ENCODE measurements around the gene ARFGAP1.

Gene ARFGAP1

DNA sequence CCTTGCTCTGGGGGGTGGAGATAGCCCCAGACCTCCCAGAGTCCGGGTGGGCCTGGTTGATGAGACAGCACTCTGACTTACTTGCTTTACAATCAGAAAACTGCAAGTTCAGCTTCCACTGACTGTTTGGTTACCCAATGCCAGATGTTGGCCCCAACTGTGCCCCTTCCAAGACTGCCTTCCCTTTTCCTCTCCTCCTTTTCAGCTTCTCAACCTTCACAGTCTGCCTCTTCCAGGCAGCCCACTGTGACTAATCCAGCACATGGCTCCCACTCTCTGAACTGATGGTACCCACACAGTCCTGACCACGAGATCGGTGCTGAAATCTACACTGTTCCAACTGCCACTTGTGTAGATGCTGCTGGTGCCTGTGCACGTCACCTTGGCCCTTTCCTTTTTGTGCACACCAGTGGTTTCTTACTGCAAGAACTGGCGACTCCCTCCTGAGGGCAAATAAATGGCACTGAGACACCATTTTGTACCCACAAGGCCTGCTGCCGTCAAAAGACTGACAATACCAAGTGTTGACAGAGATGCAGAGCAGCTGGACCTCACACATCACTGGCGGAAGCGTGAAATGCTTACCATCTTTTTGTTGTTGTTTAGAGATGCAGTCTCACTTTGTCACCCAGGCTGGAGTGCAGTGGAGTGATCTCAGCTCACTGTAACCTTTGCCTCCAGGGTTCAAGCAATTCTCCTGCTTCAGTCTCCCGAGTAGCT lies 1.8 kb upstream of the ARFGAP1 start:
- TF ChIP-seq, protein P1, sequence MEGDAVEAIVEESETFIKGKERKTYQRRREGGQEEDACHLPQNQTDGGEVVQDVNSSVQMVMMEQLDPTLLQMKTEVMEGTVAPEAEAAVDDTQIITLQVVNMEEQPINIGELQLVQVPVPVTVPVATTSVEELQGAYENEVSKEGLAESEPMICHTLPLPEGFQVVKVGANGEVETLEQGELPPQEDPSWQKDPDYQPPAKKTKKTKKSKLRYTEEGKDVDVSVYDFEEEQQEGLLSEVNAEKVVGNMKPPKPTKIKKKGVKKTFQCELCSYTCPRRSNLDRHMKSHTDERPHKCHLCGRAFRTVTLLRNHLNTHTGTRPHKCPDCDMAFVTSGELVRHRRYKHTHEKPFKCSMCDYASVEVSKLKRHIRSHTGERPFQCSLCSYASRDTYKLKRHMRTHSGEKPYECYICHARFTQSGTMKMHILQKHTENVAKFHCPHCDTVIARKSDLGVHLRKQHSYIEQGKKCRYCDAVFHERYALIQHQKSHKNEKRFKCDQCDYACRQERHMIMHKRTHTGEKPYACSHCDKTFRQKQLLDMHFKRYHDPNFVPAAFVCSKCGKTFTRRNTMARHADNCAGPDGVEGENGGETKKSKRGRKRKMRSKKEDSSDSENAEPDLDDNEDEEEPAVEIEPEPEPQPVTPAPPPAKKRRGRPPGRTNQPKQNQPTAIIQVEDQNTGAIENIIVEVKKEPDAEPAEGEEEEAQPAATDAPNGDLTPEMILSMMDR (IDR thresholded peaks at IDR 0.05; ENCODE audit: low read length, missing control alignments), result no peak
- H3K4me3 ChIP-seq (replicated peaks; ENCODE audit: low read depth, low read length), result no peak overlapping the region
- DNase-seq (ENCODE audit: low read depth), result no peak

DNA sequence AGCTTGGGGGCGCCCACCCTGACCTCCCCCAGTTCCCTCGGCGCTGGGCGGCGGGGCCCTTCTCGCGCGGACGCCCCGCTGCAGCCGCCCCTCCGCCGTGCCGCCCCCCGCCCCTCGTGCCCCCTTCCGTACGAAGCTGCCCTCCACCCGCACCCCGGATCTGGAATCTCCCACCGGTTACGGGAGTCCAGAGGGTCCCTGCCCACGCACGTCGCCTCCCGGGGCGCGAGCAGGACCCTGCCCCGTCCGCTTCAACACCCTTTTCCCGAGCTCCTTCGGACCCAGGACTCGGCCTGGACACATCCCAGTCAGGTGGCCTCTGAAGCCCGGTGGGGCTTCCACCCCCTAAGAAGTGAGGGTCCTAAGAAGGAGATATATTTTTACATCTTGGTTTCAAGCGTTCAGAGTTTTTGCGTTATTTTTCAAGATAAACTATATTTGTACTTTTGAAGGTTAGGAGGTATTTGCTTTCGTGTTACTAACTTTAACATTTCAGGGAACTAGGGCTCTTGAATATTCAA lies 506 bp downstream of the ARFGAP1 start:
- TF ChIP-seq, protein P1 (IDR thresholded peaks at IDR 0.05; ENCODE audit: low read length, missing control alignments), result no peak
- DNase-seq (ENCODE audit: low read depth), result no peak
- H3K4me3 ChIP-seq (replicated peaks; ENCODE audit: low read depth, low read length), result peak overlapping the region; percentile 91

DNA sequence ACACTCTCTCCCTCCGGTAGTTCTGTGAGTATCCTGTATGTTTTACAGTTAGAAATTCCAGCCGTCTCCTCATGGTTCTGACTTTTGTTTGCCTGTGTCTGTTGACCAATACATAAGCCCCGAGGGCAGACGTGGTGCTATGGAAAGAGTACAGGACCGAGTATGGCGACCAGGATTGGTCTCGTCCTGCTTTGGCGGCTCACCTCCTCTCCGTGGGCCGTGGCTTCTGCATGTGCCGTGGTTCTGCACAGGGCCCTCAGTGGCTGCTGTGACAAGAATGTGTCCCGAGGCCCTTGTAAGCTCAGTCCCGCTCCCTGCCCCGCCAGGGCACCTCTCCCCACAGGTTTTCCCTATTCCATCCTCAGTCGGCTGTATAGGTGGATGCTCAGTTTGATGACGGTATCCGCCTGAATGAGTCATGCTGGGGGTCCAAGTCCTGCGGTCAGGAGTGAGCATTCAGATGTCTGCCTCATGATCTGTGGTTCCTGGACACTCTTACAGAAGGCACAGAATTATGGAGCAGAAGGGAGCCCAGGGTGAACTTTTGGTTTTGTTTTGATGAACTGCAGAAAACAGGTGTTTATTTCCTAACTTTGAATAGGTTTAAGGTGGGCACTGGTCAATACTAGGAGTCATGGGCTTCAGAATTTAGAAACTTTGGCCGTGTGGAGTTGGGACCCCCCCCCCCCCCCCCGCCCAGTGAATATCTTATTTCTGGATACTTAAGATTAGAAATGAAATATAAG lies 1.2 kb downstream of the ARFGAP1 start:
- DNase-seq (ENCODE audit: low read depth), result peak; percentile 53
- H3K4me3 ChIP-seq (replicated peaks; ENCODE audit: low read depth, low read length), result peak overlapping the region; percentile 91
- TF ChIP-seq, protein P1 (IDR thresholded peaks at IDR 0.05; ENCODE audit: low read length, missing control alignments), result no peak

DNA sequence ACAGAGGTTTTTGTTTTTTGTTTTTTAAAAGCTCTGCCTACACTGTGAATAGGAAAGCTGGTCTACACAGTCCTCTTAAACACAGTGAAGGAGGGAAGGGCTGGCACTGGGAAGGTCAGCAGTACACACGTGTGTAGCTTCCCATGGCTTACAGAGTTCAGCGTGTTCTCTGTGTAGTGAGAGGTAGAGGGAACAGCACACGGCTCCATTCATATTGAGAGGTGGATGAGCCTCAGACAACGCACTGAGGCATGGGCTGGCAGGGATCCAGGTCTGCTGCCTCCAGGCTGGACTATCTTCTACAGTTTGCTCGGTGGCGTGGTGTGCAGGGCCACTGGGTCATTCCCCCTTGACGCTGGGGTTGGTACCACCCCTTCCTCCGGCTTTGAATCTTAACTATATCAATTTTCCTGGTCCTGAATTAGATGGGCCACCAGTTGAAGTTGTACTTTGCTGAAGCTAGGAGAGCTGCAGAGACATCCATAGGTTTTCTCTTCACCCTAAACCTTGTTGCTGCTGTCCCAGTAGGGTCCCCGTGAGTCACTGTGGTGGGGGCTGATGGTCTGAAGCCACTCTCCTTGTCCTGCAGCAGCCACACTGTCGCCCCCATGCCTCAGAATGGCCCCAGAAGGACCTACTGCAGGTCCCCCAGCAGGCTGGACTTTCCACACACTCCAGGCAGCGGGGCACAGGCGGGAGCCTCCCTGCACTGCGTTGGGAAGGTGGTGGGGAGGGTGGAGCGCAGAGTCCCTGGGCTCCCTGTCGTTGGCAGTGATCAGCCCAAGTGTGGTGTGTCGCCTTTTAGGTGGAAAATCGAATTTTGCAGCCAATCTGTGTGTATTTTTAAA lies 2.0 kb downstream of the ARFGAP1 start:
- H3K4me3 ChIP-seq (replicated peaks; ENCODE audit: low read depth, low read length), result peak overlapping the region; percentile 91
- no peak for DNase-seq (ENCODE audit: low read depth)
- TF ChIP-seq, protein P1 (IDR thresholded peaks at IDR 0.05; ENCODE audit: low read length, missing control alignments), result no peak

DNA sequence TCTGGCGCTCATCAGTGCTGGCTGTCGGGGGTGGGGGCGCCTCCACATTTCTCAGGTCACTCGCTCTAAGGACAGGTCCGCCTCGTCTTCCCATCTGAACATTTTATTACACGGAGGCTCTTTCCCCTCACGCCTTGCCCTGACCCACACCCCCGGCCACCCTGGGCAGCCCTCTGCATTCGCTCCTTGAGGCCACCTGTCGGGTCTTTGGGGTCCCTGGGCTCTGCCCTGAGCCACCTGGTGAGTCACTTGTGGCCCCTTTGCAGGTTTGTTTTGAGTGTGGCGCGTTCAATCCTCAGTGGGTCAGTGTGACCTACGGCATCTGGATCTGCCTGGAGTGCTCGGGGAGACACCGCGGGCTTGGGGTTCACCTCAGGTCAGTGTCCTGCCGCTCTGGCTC lies 3.2 kb downstream of the ARFGAP1 start:
- no peak overlapping the region for H3K4me3 ChIP-seq (replicated peaks; ENCODE audit: low read depth, low read length)

DNA sequence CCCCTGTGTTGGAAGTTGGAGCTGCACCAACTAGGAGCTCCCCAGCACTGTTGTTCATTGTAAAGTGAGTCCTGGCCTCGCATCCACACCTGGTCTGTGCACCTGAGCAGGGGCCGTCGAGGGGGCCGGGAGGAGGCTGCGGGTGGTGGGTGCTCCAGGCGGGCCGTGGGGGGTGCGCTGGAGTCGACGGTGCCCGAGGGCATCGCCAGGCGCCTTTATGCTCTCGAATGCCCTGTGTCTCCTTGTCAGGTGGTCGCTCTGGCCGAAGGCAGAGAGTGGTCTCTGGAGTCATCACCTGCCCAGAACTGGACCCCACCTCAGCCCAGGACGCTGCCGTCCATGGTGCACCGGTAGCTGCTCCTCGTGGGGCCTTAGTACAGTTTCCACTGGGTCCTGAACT lies 4.3 kb downstream of the ARFGAP1 start:
- no peak overlapping the region for H3K4me3 ChIP-seq (replicated peaks; ENCODE audit: low read depth, low read length)
- no peak for DNase-seq (ENCODE audit: low read depth)
- TF ChIP-seq, protein P1 (IDR thresholded peaks at IDR 0.05; ENCODE audit: low read length, missing control alignments), result no peak

More for the DNA sequence above, 3.2 kb downstream of the ARFGAP1 start:
- TF ChIP-seq, protein P1 (IDR thresholded peaks at IDR 0.05; ENCODE audit: low read length, missing control alignments), result no peak
- DNase-seq (ENCODE audit: low read depth), result no peak
